ENCODE data around the gene RNPEPL1. TPM values are rescaled to one million over a fixed set of nuclear protein-coding genes. Genes with fewer than 3 reads are reported as not detected.

The RNPEPL1 gene
- total and polyA plus RNA-seq, 7 donors, result 48.8 to 79.6 (median 59.4) TPM

DNA sequence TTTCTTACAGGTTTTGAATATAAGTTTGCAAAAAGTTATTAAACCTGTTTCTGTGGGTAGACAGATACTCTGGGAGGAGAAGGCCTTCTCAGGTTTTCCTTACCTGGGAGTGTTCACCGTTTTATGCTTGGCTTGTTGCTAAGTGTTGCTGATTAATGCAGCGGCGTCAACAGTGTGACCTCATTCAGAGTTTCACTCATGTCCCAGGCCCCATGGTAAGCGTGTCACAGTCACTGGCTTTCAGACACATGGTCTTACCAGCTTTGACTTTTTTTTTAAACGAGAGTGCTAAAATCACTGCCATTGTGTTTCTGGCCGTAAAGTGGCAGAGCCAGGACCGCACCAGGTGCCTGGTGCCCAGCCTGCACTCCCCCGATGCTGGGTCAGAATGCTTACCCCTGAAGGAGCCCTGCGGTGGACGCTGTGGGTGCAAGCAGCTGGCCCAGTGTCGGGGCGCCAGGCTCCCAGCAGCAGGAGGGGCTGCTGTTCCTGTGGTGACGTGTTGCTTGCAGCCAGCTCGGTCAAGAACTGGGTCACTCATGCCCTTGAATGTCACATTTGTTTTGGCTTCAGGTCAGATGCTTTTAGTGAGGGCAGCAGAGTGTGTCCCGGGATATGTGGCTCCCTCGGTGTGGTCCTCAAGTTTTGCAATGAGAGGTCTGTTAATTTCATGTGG, 21.7 kb downstream of the RNPEPL1 start:
- intact Hi-C loops (cut with DNase I), result loop anchor here in 1 of 2 donors (10.0 kb wide), 1 partner anchor 405 kb away; the partner anchor contains the start of gene SNED1
- 71 to 86% (median 75%) methylated on average over 16 of the region's 16 CpGs for WGBS, 3 donors
- H3K27me3 ChIP-seq (ENCODE audit: insufficient read depth in 3 of 3, low read length in 2 of 3), result no peaks in the 10 kb centered on the region
- TF ChIP-seq, protein P1, sequence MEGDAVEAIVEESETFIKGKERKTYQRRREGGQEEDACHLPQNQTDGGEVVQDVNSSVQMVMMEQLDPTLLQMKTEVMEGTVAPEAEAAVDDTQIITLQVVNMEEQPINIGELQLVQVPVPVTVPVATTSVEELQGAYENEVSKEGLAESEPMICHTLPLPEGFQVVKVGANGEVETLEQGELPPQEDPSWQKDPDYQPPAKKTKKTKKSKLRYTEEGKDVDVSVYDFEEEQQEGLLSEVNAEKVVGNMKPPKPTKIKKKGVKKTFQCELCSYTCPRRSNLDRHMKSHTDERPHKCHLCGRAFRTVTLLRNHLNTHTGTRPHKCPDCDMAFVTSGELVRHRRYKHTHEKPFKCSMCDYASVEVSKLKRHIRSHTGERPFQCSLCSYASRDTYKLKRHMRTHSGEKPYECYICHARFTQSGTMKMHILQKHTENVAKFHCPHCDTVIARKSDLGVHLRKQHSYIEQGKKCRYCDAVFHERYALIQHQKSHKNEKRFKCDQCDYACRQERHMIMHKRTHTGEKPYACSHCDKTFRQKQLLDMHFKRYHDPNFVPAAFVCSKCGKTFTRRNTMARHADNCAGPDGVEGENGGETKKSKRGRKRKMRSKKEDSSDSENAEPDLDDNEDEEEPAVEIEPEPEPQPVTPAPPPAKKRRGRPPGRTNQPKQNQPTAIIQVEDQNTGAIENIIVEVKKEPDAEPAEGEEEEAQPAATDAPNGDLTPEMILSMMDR (IDR thresholded peaks at IDR 0.05), result no peak
- DNase-seq (peak; percentile 7 to 39), ATAC-seq (no peak)
- H3K4me3 ChIP-seq, result no peak overlapping the region
- no peak overlapping the region for H3K27ac ChIP-seq
- H3K36me3 ChIP-seq (ENCODE audit: insufficient read depth in 1 of 2, low read depth in 1 of 2), result peaks cover 0 to 47% of the 10 kb centered on the region in 2 donors
- peaks cover 15% of the 10 kb centered on the region for H3K4me1 ChIP-seq
- no peaks in the 10 kb centered on the region for H3K9me3 ChIP-seq

DNA sequence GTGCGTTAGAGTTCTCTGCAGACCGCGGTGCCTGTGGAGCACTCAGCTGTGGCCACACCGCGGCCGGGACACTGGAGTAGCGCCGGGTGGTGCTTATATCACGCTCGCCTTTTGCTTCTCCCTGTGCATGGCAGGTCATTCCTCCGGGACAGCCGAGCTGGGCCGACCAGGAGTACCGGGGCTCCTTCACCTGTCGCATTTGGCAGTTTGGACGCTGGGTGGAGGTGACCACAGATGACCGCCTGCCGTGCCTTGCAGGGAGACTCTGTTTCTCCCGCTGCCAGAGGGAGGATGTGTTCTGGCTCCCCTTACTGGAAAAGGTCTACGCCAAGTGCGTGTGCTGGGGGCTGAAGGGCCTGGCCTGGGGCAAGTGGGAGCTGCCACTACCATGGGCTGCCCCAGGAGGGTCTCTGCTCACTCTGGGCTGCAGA, 22.4 kb downstream of the RNPEPL1 start:
- no peak overlapping the region for H3K4me3 ChIP-seq
- peaks cover 13% of the 10 kb centered on the region for H3K4me1 ChIP-seq

DNA sequence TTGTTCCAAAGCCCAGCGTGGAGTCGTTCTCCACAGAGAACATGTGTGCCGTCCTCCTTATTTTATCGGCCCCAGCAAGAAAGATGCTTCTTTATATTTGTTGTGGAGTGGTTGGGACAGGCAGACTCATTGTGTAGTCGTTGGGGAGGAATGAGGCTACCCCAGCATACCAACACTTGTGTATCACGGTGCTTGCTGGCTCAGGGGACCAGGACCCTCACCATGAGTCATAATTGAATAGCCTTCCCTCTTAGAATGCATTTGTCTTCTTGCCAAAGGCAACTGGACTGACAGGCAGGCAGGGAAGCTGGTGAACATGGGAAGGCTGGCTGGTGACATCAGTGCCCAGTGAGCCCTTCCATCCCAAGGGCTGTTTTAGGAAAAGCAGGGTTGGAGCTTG, 22.9 kb downstream of the RNPEPL1 start:
- intact Hi-C loops (cut with DNase I), result no loop called here
- H3K36me3 ChIP-seq (ENCODE audit: insufficient read depth in 1 of 2, low read depth in 1 of 2), result peaks cover 0 to 51% of the 10 kb centered on the region in 2 donors

More for the DNA sequence above, 22.4 kb downstream of the RNPEPL1 start:
- WGBS, 3 donors, result 94 to 96% (median 94%) methylated on average over 20 to 21 of the region's 21 CpGs
- no peak for ATAC-seq
- peak; percentile 6 to 40 for DNase-seq
- Histone ChIP-seq H3K27ac (no peak overlapping the region), H3K9me3 (no peaks in the 10 kb centered on the region), H3K27me3 (ENCODE audit: insufficient read depth in 3 of 3, low read length in 2 of 3) (no peaks in the 10 kb centered on the region), H3K36me3 (ENCODE audit: insufficient read depth in 1 of 2, low read depth in 1 of 2) (peaks cover 0 to 51% of the 10 kb centered on the region in 2 donors)
- intact Hi-C loops (cut with DNase I), result no loop called here
- TF ChIP-seq, protein P1 (IDR thresholded peaks at IDR 0.05), result no peak

DNA sequence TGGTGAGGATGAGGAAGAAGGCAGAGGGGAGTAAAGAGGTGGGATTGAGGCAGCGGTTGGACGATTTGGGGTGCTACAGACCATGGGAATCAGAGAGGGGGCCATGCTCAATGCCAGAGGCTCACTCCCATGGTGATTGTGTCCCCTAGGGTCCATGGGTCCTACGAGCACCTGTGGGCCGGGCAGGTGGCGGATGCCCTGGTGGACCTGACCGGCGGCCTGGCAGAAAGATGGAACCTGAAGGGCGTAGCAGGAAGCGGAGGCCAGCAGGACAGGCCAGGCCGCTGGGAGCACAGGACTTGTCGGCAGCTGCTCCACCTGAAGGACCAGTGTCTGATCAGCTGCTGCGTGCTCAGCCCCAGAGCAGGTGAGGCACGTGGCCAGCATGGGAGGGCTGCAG, 23.5 kb downstream of the RNPEPL1 start:
- DNase-seq (peak; percentile 5 to 38), ATAC-seq (no peak)
- Histone ChIP-seq H3K4me3 (no peak overlapping the region), H3K27ac (no peak overlapping the region), H3K4me1 (peaks cover 20% of the 10 kb centered on the region), H3K9me3 (no peaks in the 10 kb centered on the region), H3K36me3 (ENCODE audit: insufficient read depth in 1 of 2, low read depth in 1 of 2) (peaks cover 0 to 51% of the 10 kb centered on the region in 2 donors), H3K27me3 (ENCODE audit: insufficient read depth in 3 of 3, low read length in 2 of 3) (no peaks in the 10 kb centered on the region)
- WGBS, 3 donors, result 94 to 97% (median 97%) methylated on average over 13 of the region's 13 CpGs
- intact Hi-C loops (cut with DNase I), result no loop called here
- TF ChIP-seq, protein P1 (IDR thresholded peaks at IDR 0.05), result no peak

More for the DNA sequence above, 22.9 kb downstream of the RNPEPL1 start:
- TF ChIP-seq, protein P1 (IDR thresholded peaks at IDR 0.05), result no peak
- WGBS, 3 donors, result 88 to 94% (median 89%) methylated on average over 6 of the region's 6 CpGs
- no peak overlapping the region for H3K4me3 ChIP-seq
- H3K4me1 ChIP-seq, result peaks cover 17% of the 10 kb centered on the region
- no peaks in the 10 kb centered on the region for H3K27me3 ChIP-seq (ENCODE audit: insufficient read depth in 3 of 3, low read length in 2 of 3)
- H3K27ac ChIP-seq, result no peak overlapping the region
- ATAC-seq (no peak), DNase-seq (no peak)
- H3K9me3 ChIP-seq, result no peaks in the 10 kb centered on the region

Data from psoas muscle (tissue), 8 donors.